Activated naive CD4-positive, alpha-beta T cell treated with anti-CD3 and anti-CD28 coated beads for 36 hours (primary cell): ENCODE measurements around the gene DNAJC2. TPM values are rescaled to one million over a fixed set of nuclear protein-coding genes. Genes with fewer than 3 reads are reported as not detected.

Source experiments
- CTCF ChIA-PET: fragments of 350-600 bp; sonication (Branson Sonifier 250); formaldehyde crosslinking; loops from one replicate; lab custom pipeline; 2021; ENCODE audit warnings: antibody characterized with exemption; lab: Charles Lee
- DNase-seq: peaks from one replicate; pipeline ENCODE4 v3.0.0-alpha.2; 2020
- H3K27ac Mint-ChIP-seq: one replicate; pipeline ENCODE4 v1.8.0; 2021; ENCODE audit warnings: mild to moderate bottlenecking, mixed read lengths
- H3K27me3 Mint-ChIP-seq: one replicate; pipeline ENCODE4 v1.8.0; 2021; ENCODE audit warnings: low read depth, mixed read lengths
- H3K36me3 Mint-ChIP-seq: one replicate; pipeline ENCODE4 v1.8.0; 2021; ENCODE audit warnings: low read depth, mixed read lengths
- H3K4me1 Mint-ChIP-seq: one replicate; pipeline ENCODE4 v1.8.0; 2021; ENCODE audit warnings: low read depth, mixed read lengths
- H3K4me3 Mint-ChIP-seq: one replicate; pipeline ENCODE4 v1.8.0; 2021; ENCODE audit warnings: mild to moderate bottlenecking, moderate library complexity, mixed read lengths
- H3K9me3 Mint-ChIP-seq: one replicate; pipeline ENCODE4 v1.8.0; 2021; ENCODE audit warnings: mixed read lengths
- intact Hi-C: fragments of 100-400 bp; cut with micrococcal nuclease; formaldehyde crosslinking; loops from one replicate; pipeline ENCODE4 v1.15.1; 2023
- total RNA-seq, 2 experiments: library from RNA; stranded (reverse); gene quantifications; one replicate each; pipeline ENCODE4 v1.2.3, GENCODE V29; 2021

The DNAJC2 gene
- total RNA-seq, result 10 to 100 TPM; 39.8 to 42.1 TPM

GRCh38 chr7:103344453-103345149, at the start of gene DNAJC2:
Gene DNAJC2 (minus strand): TSS chr7:103344767. CDS start chr7:103344622, 145 bp downstream.
- Mint-ChIP-seq H3K27ac (peak within 1 kb of the TSS; percentile 98), H3K9me3 (no peaks in the 10 kb centered on the region), H3K4me3 (peak within 1 kb of the TSS; percentile 99), H3K27me3 (no peaks in the 10 kb centered on the region), H3K4me1 (peaks cover 57% of the 10 kb centered on the region), H3K36me3 (peaks cover 40% of the 10 kb centered on the region)
- CTCF ChIA-PET, result no interaction called here
- intact Hi-C loops, result loop anchor here (1.0 to 10.0 kb wide), 8 partner anchors 19 to 910 kb away; partner anchors contain the start of genes FAM185A, FBXL13, NAPEPLD and ORAI2
- DNase-seq, result peak; percentile 90

- CTCF ChIA-PET, result interaction anchor here (0.6 kb wide), 1 partner anchor 126 kb away, joined by 5 read pairs; no protein-coding TSS in a partner anchor
- Mint-ChIP-seq H3K27ac (no peak overlapping the region), H3K4me1 (no peaks in the 10 kb centered on the region), H3K36me3 (no peaks in the 10 kb centered on the region), H3K4me3 (no peak overlapping the region), H3K27me3 (no peaks in the 10 kb centered on the region), H3K9me3 (no peaks in the 10 kb centered on the region)
- DNase-seq, result no peak
- intact Hi-C loops, result no loop called here
Measured at GRCh38 chr7:103391976-103392375, 47.4 kb upstream of the DNAJC2 start.

- Mint-ChIP-seq H3K4me3 (no peak overlapping the region), H3K36me3 (no peaks in the 10 kb centered on the region), H3K9me3 (no peaks in the 10 kb centered on the region), H3K4me1 (no peaks in the 10 kb centered on the region), H3K27me3 (no peaks in the 10 kb centered on the region), H3K27ac (no peak overlapping the region)
- CTCF ChIA-PET, result no interaction called here
- no peak for DNase-seq
- intact Hi-C loops, result no loop called here
Measured at GRCh38 chr7:103391150-103391549, 46.6 kb upstream of the DNAJC2 start.

GRCh38 chr7:103389263-103389662, 44.7 kb upstream of the DNAJC2 start:
- H3K27me3 Mint-ChIP-seq, result peaks cover 2% of the 10 kb centered on the region
- no peak overlapping the region for H3K4me3 Mint-ChIP-seq
- no peaks in the 10 kb centered on the region for H3K36me3 Mint-ChIP-seq
- H3K27ac Mint-ChIP-seq, result no peak overlapping the region
- H3K9me3 Mint-ChIP-seq, result no peaks in the 10 kb centered on the region
- H3K4me1 Mint-ChIP-seq, result no peaks in the 10 kb centered on the region
- no peak for DNase-seq
- intact Hi-C loops, result no loop called here
- CTCF ChIA-PET, result no interaction called here

GRCh38 chr7:103388469-103389140, 44.0 kb upstream of the DNAJC2 start:
- Mint-ChIP-seq H3K36me3 (no peaks in the 10 kb centered on the region), H3K27ac (no peak overlapping the region), H3K4me1 (no peaks in the 10 kb centered on the region), H3K9me3 (no peaks in the 10 kb centered on the region), H3K4me3 (no peak overlapping the region), H3K27me3 (peaks cover 2% of the 10 kb centered on the region)
- DNase-seq, result no peak
- intact Hi-C loops, result no loop called here
- CTCF ChIA-PET, result interaction anchor here (0.6 kb wide), 1 partner anchor 804 kb away, joined by 3 read pairs; no protein-coding TSS in a partner anchor

GRCh38 chr7:103387242-103387641, 42.7 kb upstream of the DNAJC2 start:
- peaks cover 2% of the 10 kb centered on the region for H3K27me3 Mint-ChIP-seq
- no peak for DNase-seq
- intact Hi-C loops, result no loop called here
- CTCF ChIA-PET, result no interaction called here
- no peak overlapping the region for H3K4me3 Mint-ChIP-seq
- no peak overlapping the region for H3K27ac Mint-ChIP-seq
- no peaks in the 10 kb centered on the region for H3K36me3 Mint-ChIP-seq
- H3K9me3 Mint-ChIP-seq, result no peaks in the 10 kb centered on the region
- H3K4me1 Mint-ChIP-seq, result no peaks in the 10 kb centered on the region

- Mint-ChIP-seq H3K27ac (no peak overlapping the region), H3K4me1 (no peaks in the 10 kb centered on the region), H3K4me3 (no peak overlapping the region), H3K36me3 (no peaks in the 10 kb centered on the region), H3K27me3 (peaks cover 2% of the 10 kb centered on the region), H3K9me3 (no peaks in the 10 kb centered on the region)
- no peak for DNase-seq
- intact Hi-C loops, result no loop called here
- CTCF ChIA-PET, result no interaction called here
Measured at GRCh38 chr7:103382032-103382402, 37.5 kb upstream of the DNAJC2 start.

- no peak overlapping the region for H3K27ac Mint-ChIP-seq
- CTCF ChIA-PET, result no interaction called here
- no peaks in the 10 kb centered on the region for H3K36me3 Mint-ChIP-seq
- intact Hi-C loops, result no loop called here
- no peak for DNase-seq
- no peak overlapping the region for H3K4me3 Mint-ChIP-seq
- H3K4me1 Mint-ChIP-seq, result no peaks in the 10 kb centered on the region
- no peaks in the 10 kb centered on the region for H3K9me3 Mint-ChIP-seq
- H3K27me3 Mint-ChIP-seq, result peaks cover 2% of the 10 kb centered on the region
Measured at GRCh38 chr7:103381280-103382031, 36.9 kb upstream of the DNAJC2 start.

- no peak for DNase-seq
- H3K4me1 Mint-ChIP-seq, result no peaks in the 10 kb centered on the region
- CTCF ChIA-PET, result no interaction called here
- no peaks in the 10 kb centered on the region for H3K36me3 Mint-ChIP-seq
- H3K4me3 Mint-ChIP-seq, result no peak overlapping the region
- H3K27ac Mint-ChIP-seq, result no peak overlapping the region
- H3K27me3 Mint-ChIP-seq, result peaks cover 2% of the 10 kb centered on the region
- H3K9me3 Mint-ChIP-seq, result no peaks in the 10 kb centered on the region
- intact Hi-C loops, result no loop called here
Measured at GRCh38 chr7:103380395-103381191, 36.0 kb upstream of the DNAJC2 start.

GRCh38 chr7:103379270-103379975, 34.9 kb upstream of the DNAJC2 start:
- Mint-ChIP-seq H3K9me3 (no peaks in the 10 kb centered on the region), H3K4me1 (no peaks in the 10 kb centered on the region), H3K4me3 (no peak overlapping the region), H3K36me3 (no peaks in the 10 kb centered on the region), H3K27ac (no peak overlapping the region), H3K27me3 (no peaks in the 10 kb centered on the region)
- CTCF ChIA-PET, result interaction anchor here (0.6 kb wide), 1 partner anchor 74 kb away, joined by 7 read pairs; no protein-coding TSS in a partner anchor
- no peak for DNase-seq
- intact Hi-C loops, result no loop called here

GRCh38 chr7:103373866-103374643, 29.5 kb upstream of the DNAJC2 start:
- Mint-ChIP-seq H3K4me1 (no peaks in the 10 kb centered on the region), H3K9me3 (no peaks in the 10 kb centered on the region), H3K27ac (no peak overlapping the region), H3K36me3 (peaks cover 2% of the 10 kb centered on the region), H3K4me3 (no peak overlapping the region), H3K27me3 (no peaks in the 10 kb centered on the region)
- intact Hi-C loops, result no loop called here
- no peak for DNase-seq
- CTCF ChIA-PET, result no interaction called here
